GM12878 (cell line): ENCODE data around the gene PAXX. TPM values are rescaled to one million over a fixed set of nuclear protein-coding genes. Genes with fewer than 3 reads are reported as not detected.

Experiments
- ATAC-seq: fragments of 200-7000 bp; cut with Tn5 transposase; 3 replicates; pipeline ENCODE4 v1.9.1; 2020; ENCODE audit warnings: mild to moderate bottlenecking, moderate library complexity
- BruUV-seq: library from RNA; stranded (reverse); fragments of 400-500 nt; replicated peaks from 2 replicates; lab custom pipeline; 2021; lab: Mats Ljungman, UMichigan
- CTCF ChIA-PET: fragments of 300-600 bp; sonication (Branson Sonifier 250); formaldehyde crosslinking; extraction: SDS; loops from one replicate; lab custom pipeline; 2021; ENCODE audit warnings: inconsistent platforms; lab: Yijun Ruan, JAX
- POLR2A ChIA-PET: fragments of 350-600 bp; formaldehyde crosslinking; extraction: SDS; loops from one replicate; lab custom pipeline; 2021; ENCODE audit warnings: inconsistent platforms; lab: Charles Lee
- RAD21 ChIA-PET: fragments of 300-600 bp; sonication (Branson Sonifier 250); formaldehyde crosslinking; loops from one replicate; lab custom pipeline; 2023; ENCODE audit warnings: antibody characterized with exemption; ENCODE audit not compliant: unreplicated experiment; lab: Charles Lee
- SMC1A ChIA-PET: fragments of 300-600 bp; sonication (Branson Sonifier 250); formaldehyde crosslinking; loops from one replicate; lab custom pipeline; 2023; ENCODE audit not compliant: unreplicated experiment, uncharacterized antibody; lab: Charles Lee
- DNase-seq: peaks from one replicate; pipeline ENCODE4 v3.0.0-alpha.2; 2011; ENCODE audit warnings: low read depth, low spot score
- FAIRE-seq: peaks from 3 replicates; lab custom pipeline; 2011; peaks lifted over from hg19 to GRCh38; lab: Jason Lieb, UNC
- H2AFZ ChIP-seq: 2 replicates; pipeline ENCODE4 v1.6.0; 2011; ENCODE audit warnings: low read depth, low read length, control low read depth; ENCODE audit not compliant: control insufficient read depth
- H3K27ac ChIP-seq: 2 replicates; pipeline ENCODE4 v1.5.1; 2011; ENCODE audit warnings: control low read depth; ENCODE audit not compliant: control insufficient read depth, insufficient read depth
- H3K27me3 ChIP-seq, 2 experiments: replicated peaks in 1 of 2; 2 replicates each; pipeline versions ENCODE4 v1.6.0 to v1.6.1; 2011; ENCODE audit warnings: low read length in 1 of 2; ENCODE audit not compliant: control insufficient read depth in 2 of 2, insufficient read depth in 2 of 2
- H3K36me3 ChIP-seq, 2 experiments: 2 replicates each; pipeline ENCODE4 v1.5.1; 2011; ENCODE audit warnings: low read length in 1 of 2; ENCODE audit not compliant: control insufficient read depth in 2 of 2, insufficient read depth in 2 of 2
- H3K4me1 ChIP-seq: 2 replicates; pipeline ENCODE4 v1.6.1; 2011; ENCODE audit warnings: mild to moderate bottlenecking, low read length, moderate library complexity, mixed read lengths; ENCODE audit not compliant: control insufficient read depth, insufficient read depth
- H3K4me2 ChIP-seq: 2 replicates; pipeline ENCODE4 v1.6.0; 2011; ENCODE audit warnings: control low read depth; ENCODE audit not compliant: control insufficient read depth, insufficient read depth
- H3K4me3 ChIP-seq: fragments of 200-600 bp; sonication (generic); 2 replicates; pipeline ENCODE4 v1.5.1; 2016
- H3K79me2 ChIP-seq: 2 replicates; pipeline ENCODE4 v1.6.0; 2011; ENCODE audit warnings: low read length; ENCODE audit not compliant: control insufficient read depth, insufficient read depth
- H3K9ac ChIP-seq: 2 replicates; pipeline ENCODE4 v1.8.0; 2011; ENCODE audit warnings: low read length, control low read depth, mixed read lengths; ENCODE audit not compliant: control insufficient read depth, insufficient read depth
- H3K9me3 ChIP-seq: replicated peaks from 3 replicates; pipeline ENCODE4 v1.5.1; 2011; ENCODE audit warnings: mild to moderate bottlenecking, low read length; ENCODE audit not compliant: control insufficient read depth, insufficient read depth
- H4K20me1 ChIP-seq: 2 replicates; pipeline ENCODE4 v1.6.0; 2011; ENCODE audit not compliant: control insufficient read depth, insufficient read depth
- ATF7 ChIP-seq: fragments of 450-650 bp; IDR thresholded peaks from 2 replicates; pipeline ENCODE4 v1.6.1; 2016; ENCODE audit warnings: low read depth, mild to moderate bottlenecking
- CEBPB ChIP-seq, 2 experiments: fragments of 150-350 bp in 1 of 2; IDR thresholded peaks; 2 replicates each; pipeline ENCODE4 v1.6.1; 2012 to 2014; ENCODE audit warnings: low read depth in 2 of 2, low read length in 2 of 2, borderline replicate concordance in 1 of 2, inconsistent platforms in 1 of 2
- CTCF ChIP-seq, 3 experiments: IDR thresholded peaks in 2 of 3; conservative IDR thresholded peaks in 1 of 3; 2 replicates each; pipeline ENCODE4 v1.5.1; 2011; ENCODE audit warnings: low read depth in 3 of 3, low read length in 3 of 3, mild to moderate bottlenecking in 3 of 3, control low read depth in 2 of 3, moderate library complexity in 2 of 3, inconsistent platforms in 1 of 3, mixed read lengths in 1 of 3; ENCODE audit not compliant: control insufficient read depth in 2 of 3, insufficient read depth in 1 of 3; ENCODE audit errors: extremely low read depth in 1 of 3
- ELK1 ChIP-seq: IDR thresholded peaks from 2 replicates; pipeline ENCODE4 v1.6.1; 2012; ENCODE audit warnings: low read depth, low read length, improper control_type of control experiment
- FOXM1 ChIP-seq: IDR thresholded peaks from 2 replicates; pipeline ENCODE4 v1.6.1; 2012; ENCODE audit warnings: low read depth, mild to moderate bottlenecking, inconsistent platforms, low read length, moderate library complexity
- MYC ChIP-seq: IDR thresholded peaks from 2 replicates; pipeline ENCODE4 v1.6.1; 2011; ENCODE audit warnings: mild to moderate bottlenecking, low read length, moderate library complexity, inconsistent platforms; ENCODE audit not compliant: insufficient read depth, insufficient replicate concordance, insufficient read length, severe bottlenecking
- NR2C2 ChIP-seq: IDR thresholded peaks from 2 replicates; pipeline ENCODE4 v1.6.1; 2011; ENCODE audit warnings: borderline replicate concordance, low read depth; ENCODE audit not compliant: control insufficient read depth, insufficient read length
- PML ChIP-seq: IDR thresholded peaks from 2 replicates; pipeline ENCODE4 v1.6.1; 2012; ENCODE audit warnings: low read length, inconsistent platforms
- SREBF2 ChIP-seq: IDR thresholded peaks from 2 replicates; pipeline ENCODE4 v1.6.1; 2012; ENCODE audit warnings: mild to moderate bottlenecking, low read length
- TAF1 ChIP-seq: IDR thresholded peaks from 2 replicates; pipeline ENCODE4 v1.6.1; 2011; ENCODE audit warnings: mild to moderate bottlenecking, low read depth, low read length, borderline replicate concordance
- TBL1XR1 ChIP-seq: IDR thresholded peaks from 2 replicates; pipeline ENCODE4 v1.6.1; 2012; ENCODE audit warnings: low read depth, low read length, improper control_type of control experiment
- USF1 ChIP-seq: IDR thresholded peaks from 2 replicates; pipeline ENCODE4 v1.6.1; 2011; ENCODE audit warnings: borderline replicate concordance, low read depth, mild to moderate bottlenecking, moderate library complexity, mixed read lengths, low read length; ENCODE audit not compliant: insufficient read depth; ENCODE audit errors: extremely low read length
- ZBTB11 ChIP-seq: fragments of 450-650 bp; formaldehyde crosslinking; IDR thresholded peaks from 2 replicates; pipeline ENCODE4 v1.5.0; 2022; ENCODE audit warnings: mild to moderate bottlenecking, missing genetic modification characterization
- WGBS: methylation state at CpG from one replicate; pipeline ENCODE4 v1.1.6; 2016; ENCODE audit warnings: low lambda C conversion rate; ENCODE audit not compliant: insufficient replicate concordance, insufficient coverage; ENCODE audit errors: missing lambda C conversion rate; 5-methylcytosine and 5-hydroxymethylcytosine counted together
- in situ Hi-C: fragments of 300-500 bp; cut with MboI; formaldehyde crosslinking; loops from 9 replicates; pipeline ENCODE4 v1.14.3; 2018; ENCODE audit warnings: mixed read lengths
- intact Hi-C: fragments of 100-400 bp; cut with micrococcal nuclease; formaldehyde crosslinking; loops from one replicate; pipeline ENCODE4 v1.14.2; 2022; ENCODE audit not compliant: unreplicated experiment
- polyA plus RNA-seq, 11 experiments: library from polyadenylated mRNA; depleted of rRNA in 4 of 11; unstranded in 6 of 11; stranded (reverse) in 5 of 11; fragments of >200 nt; fragmentation: Nextera tagmentation in 4 of 11; fragmentation: Illumina TruSeq in 1 of 11; extraction: Ambion mirVana in 4 of 11; extraction: Trizol in 1 of 11; gene quantifications; 1 replicate in 1 of 11; 2 replicates in 10 of 11; pipeline versions ENCODE4 v1.2.1 to v1.2.3, GENCODE V29; 2011 to 2016; ENCODE audit warnings: inconsistent platforms in 2 of 11, missing spikeins in 2 of 11, low read depth in 1 of 11
- total RNA-seq, 4 experiments: library from RNA; depleted of rRNA in 3 of 4; stranded (reverse); fragments of >200 nt in 3 of 4; fragmentation: Illumina TruSeq in 1 of 4; extraction: Trizol in 1 of 4; gene quantifications; 2 replicates each; pipeline versions ENCODE4 v1.2.1 to v1.2.3, GENCODE V29; 2013 to 2021

The PAXX gene
- total and polyA plus RNA-seq, 10 of the 15 experiments (the other 5 are each of a cell fraction or from before 2014, with no cell fraction given): 0.18 to 60.6 (median 29.5) TPM

GRCh38 chr9:136991993-136992818 is at the start of gene PAXX (continued):
- no peak for TF ChIP-seq TBL1XR1
- TF ChIP-seq, all 136 proteins: peak for 23

GRCh38 chr9:136942881-136943230 is 49.4 kb upstream of the PAXX start:
- intact Hi-C loops (loop anchor here (5.0 to 10.0 kb wide), 2 partner anchors 91 to 148 kb away; partner anchors contain the start of genes CCDC183, MAMDC4 and TMEM141), in situ Hi-C loops (no loop called here)
- Histone ChIP-seq H3K79me2 (peaks cover 19% of the 10 kb centered on the region), H2AFZ (no peak overlapping the region), H3K27me3 (no peaks in the 10 kb centered on the region), H3K9me3 (no peaks in the 10 kb centered on the region), H3K4me1 (peaks cover 4% of the 10 kb centered on the region), H4K20me1 (no peaks in the 10 kb centered on the region), H3K36me3 (peaks cover 2 to 26% of the 10 kb centered on the region in 2 experiments; a peak in 3 of 4 replicates), H3K27ac (no peak overlapping the region), H3K9ac (no peak overlapping the region), H3K4me3 (peak overlapping the region; percentile 98), H3K4me2 (peak overlapping the region; percentile 81)
- ChIA-PET CTCF (interaction anchor here (2.5 kb wide), 1 partner anchor 100 kb away, joined by 12 read pairs; the partner anchor contains the start of gene AJM1), RAD21 (no interaction called here), SMC1A (no interaction called here), POLR2A (interaction anchor here (2.5 kb wide), 1 partner anchor 57 kb away, joined by 6 read pairs; the partner anchor contains the start of gene TRAF2)
- ATAC-seq (no peak), DNase-seq (no peak), FAIRE-seq (no peak)
- 95% methylated on average over 16 of the region's 16 CpGs for WGBS
- no TSS peak for BruUV-seq
- TF ChIP-seq NR2C2 (no peak), SREBF2 (no peak), MYC (no peak), ZBTB11 (no peak), CEBPB (IDR thresholded peaks at IDR 0.05; ENCODE audit: borderline replicate concordance in 1 of 2, low read depth in 2 of 2, low read length in 2 of 2) (no peak), ELK1 (no peak), ATF7 (no peak), USF1 (no peak), CTCF (IDR thresholded peaks at IDR 0.05 in 2 of 3, conservative IDR thresholded peaks at IDR 0.05 in 1 of 3; ENCODE audit: control insufficient read depth in 2 of 3, extremely low read depth in 1 of 3, insufficient read depth in 1 of 3, low read depth in 3 of 3, low read length in 3 of 3) (no peak), PML (no peak), TAF1 (no peak), FOXM1 (no peak)
